Ovary (tissue), 3 donors: ENCODE data around the gene KLF13.

Experiments used
- CTCF ChIP-seq, 3 donors: fragments of 450-650 bp in 2 of 3; fragments of 200-600 bp in 1 of 3; IDR thresholded peaks; one replicate each; pipeline versions ENCODE4 v1.5.1 to v1.8.0; 2016 to 2022; ENCODE audit warnings: antibody characterized with exemption in 3 of 3, mild to moderate bottlenecking in 1 of 3
- EP300 ChIP-seq: sonication (generic); formaldehyde crosslinking; IDR thresholded peaks from one replicate; pipeline ENCODE4 v1.6.1; 2017; ENCODE audit warnings: antibody characterized with exemption
- POLR2A ChIP-seq: fragments of 450-650 bp; IDR thresholded peaks from one replicate; pipeline ENCODE4 v1.6.1; 2017; ENCODE audit warnings: antibody characterized with exemption, mild to moderate bottlenecking, moderate library complexity
- donor health status: DM: no; HTN: no; CAD: no.

- TF ChIP-seq CTCF (IDR thresholded peaks at IDR 0.05): no peak
- no peak for TF ChIP-seq POLR2A
- TF ChIP-seq EP300: no peak
These were observed 41.2 kb downstream of the KLF13 start for GRCh38 chr15:31367730-31368344.
